IMR-90 (cell line): ENCODE results near the gene STAG2. TPM values are rescaled to one million over a fixed set of nuclear protein-coding genes. Genes with fewer than 3 reads are reported as not detected.

Experiments used
- ATAC-seq: fragments of 200-7000 bp; cut with Tn5 transposase; 2 replicates; pipeline ENCODE4 v1.9.1; 2020; ENCODE audit warnings: low read depth, mild to moderate bottlenecking, moderate library complexity
- BruUV-seq: library from RNA; stranded (reverse); fragments of 400-500 nt; replicated peaks from 2 replicates; lab custom pipeline; 2021; lab: Mats Ljungman, UMichigan
- CTCF ChIA-PET: fragments of 300-600 bp; formaldehyde crosslinking; extraction: SDS; loops from one replicate; lab custom pipeline; 2021; ENCODE audit warnings: antibody characterized with exemption; lab: Yijun Ruan, JAX
- POLR2A ChIA-PET: fragments of 300-600 bp; sonication (Branson Sonifier 250); formaldehyde crosslinking; loops from one replicate; lab custom pipeline; 2022; ENCODE audit warnings: antibody characterized with exemption; ENCODE audit not compliant: unreplicated experiment; lab: Charles Lee
- DNase-seq: peaks from one replicate; pipeline ENCODE4 v3.0.0; 2013
- H2AFZ ChIP-seq: replicated peaks from 2 replicates; pipeline ENCODE3; 2013; ENCODE audit warnings: low read length, mild to moderate bottlenecking; ENCODE audit not compliant: poor library complexity
- H2AK5ac ChIP-seq: 2 replicates; pipeline ENCODE4 v1.6.1; 2013; ENCODE audit warnings: low read depth, low read length, inconsistent platforms
- H2AK9ac ChIP-seq: replicated peaks from 2 replicates; pipeline ENCODE3; 2013; ENCODE audit warnings: mild to moderate bottlenecking, low read depth, low read length, moderate library complexity; ENCODE audit not compliant: poor library complexity
- H2BK120ac ChIP-seq: 2 replicates; pipeline ENCODE4 v1.6.1; 2013; ENCODE audit warnings: low read depth, low read length, inconsistent platforms
- H2BK15ac ChIP-seq: 3 replicates; pipeline ENCODE4 v1.6.1; 2013; ENCODE audit warnings: low read depth, low read length, inconsistent platforms
- H2BK20ac ChIP-seq: 2 replicates; pipeline ENCODE4 v1.6.1; 2013; ENCODE audit warnings: low read depth, mild to moderate bottlenecking, inconsistent platforms, low read length, moderate library complexity
- H2BK5ac ChIP-seq: 2 replicates; pipeline ENCODE4 v1.6.1; 2013; ENCODE audit warnings: mild to moderate bottlenecking, low read depth, low read length, inconsistent platforms; ENCODE audit not compliant: poor library complexity, severe bottlenecking
- H3K14ac ChIP-seq: replicated peaks from 2 replicates; pipeline ENCODE4 v1.6.1; 2013; ENCODE audit warnings: low read depth, low read length, inconsistent platforms
- H3K18ac ChIP-seq: 2 replicates; pipeline ENCODE4 v1.6.1; 2013; ENCODE audit warnings: low read depth, low read length, control low read depth
- H3K23ac ChIP-seq: 2 replicates; pipeline ENCODE4 v1.6.1; 2013; ENCODE audit warnings: low read depth, low read length, inconsistent platforms
- H3K27ac ChIP-seq: 2 replicates; pipeline ENCODE4 v1.5.1; 2013; ENCODE audit warnings: mild to moderate bottlenecking, control low read depth, low read length; ENCODE audit not compliant: insufficient read depth
- H3K27me3 ChIP-seq: 2 replicates; pipeline ENCODE4 v1.6.1; 2013; ENCODE audit warnings: low read length; ENCODE audit not compliant: control insufficient read depth, insufficient read depth
- H3K36me3 ChIP-seq: 2 replicates; pipeline ENCODE4 v1.6.1; 2013; ENCODE audit warnings: low read length, mixed read lengths; ENCODE audit not compliant: control insufficient read depth, insufficient read depth
- H3K4ac ChIP-seq: 2 replicates; pipeline ENCODE4 v1.6.1; 2013; ENCODE audit warnings: low read depth, low read length, inconsistent platforms
- H3K4me1 ChIP-seq: 2 replicates; pipeline ENCODE4 v1.6.1; 2013; ENCODE audit warnings: low read length, mixed read lengths; ENCODE audit not compliant: control insufficient read depth, insufficient read depth
- H3K4me2 ChIP-seq: 2 replicates; pipeline ENCODE4 v1.6.1; 2013; ENCODE audit warnings: low read depth, mild to moderate bottlenecking, control low read depth, low read length, moderate library complexity
- H3K4me3 ChIP-seq: 2 replicates; pipeline ENCODE4 v1.5.1; 2013; ENCODE audit warnings: low read depth, mild to moderate bottlenecking, control low read depth, low read length, moderate library complexity; ENCODE audit not compliant: insufficient read depth
- H3K56ac ChIP-seq: 2 replicates; pipeline ENCODE4 v1.6.1; 2013; ENCODE audit warnings: low read length, inconsistent platforms; ENCODE audit not compliant: insufficient read depth; ENCODE audit errors: extremely low read depth
- H3K79me1 ChIP-seq, 2 experiments: 2 replicates each; pipeline ENCODE4 v1.6.1; 2013; ENCODE audit warnings: low read length in 2 of 2, inconsistent platforms in 1 of 2, low read depth in 1 of 2
- H3K9ac ChIP-seq: 2 replicates; pipeline ENCODE4 v1.6.1; 2013; ENCODE audit warnings: low read depth, low read length, control low read depth
- H3K9me1 ChIP-seq: 2 replicates; pipeline ENCODE4 v1.6.1; 2013; ENCODE audit warnings: low read length, inconsistent platforms; ENCODE audit not compliant: insufficient read depth
- H3K9me3 ChIP-seq: 2 replicates; pipeline ENCODE4 v1.6.1; 2013; ENCODE audit warnings: low read length; ENCODE audit not compliant: control insufficient read depth, insufficient read depth
- H4K20me1 ChIP-seq: 2 replicates; pipeline ENCODE4 v1.6.1; 2013; ENCODE audit warnings: low read length, inconsistent platforms; ENCODE audit not compliant: insufficient read depth
- H4K5ac ChIP-seq: 2 replicates; pipeline ENCODE4 v1.6.1; 2013; ENCODE audit warnings: mild to moderate bottlenecking, low read depth, low read length, control low read depth
- H4K8ac ChIP-seq, 2 experiments: 2 replicates each; pipeline ENCODE4 v1.6.1; 2013; ENCODE audit warnings: low read depth in 2 of 2, low read length in 2 of 2, control low read depth in 1 of 2, inconsistent platforms in 1 of 2
- H4K91ac ChIP-seq: 2 replicates; pipeline ENCODE4 v1.6.1; 2013; ENCODE audit warnings: low read depth, low read length, inconsistent platforms; ENCODE audit not compliant: insufficient read depth
- BHLHE40 ChIP-seq: fragments of 150-350 bp; IDR thresholded peaks from 2 replicates; pipeline ENCODE4 v1.6.1; 2016; ENCODE audit warnings: mild to moderate bottlenecking, low read depth, low read length
- CHD1 ChIP-seq: IDR thresholded peaks from 2 replicates; pipeline ENCODE4 v1.6.1; 2012; ENCODE audit warnings: low read depth, low read length, improper control_type of control experiment
- MAFK ChIP-seq: IDR thresholded peaks from 2 replicates; pipeline ENCODE4 v1.6.1; 2012; ENCODE audit warnings: low read depth, low read length, improper control_type of control experiment
- MAZ ChIP-seq: IDR thresholded peaks from 2 replicates; pipeline ENCODE4 v1.6.1; 2012; ENCODE audit warnings: low read depth, mild to moderate bottlenecking, low read length, improper control_type of control experiment, moderate library complexity, borderline replicate concordance
- RAD21 ChIP-seq: IDR thresholded peaks from 2 replicates; pipeline ENCODE4 v1.6.1; 2012; ENCODE audit warnings: low read length, improper control_type of control experiment
- USF2 ChIP-seq: fragments of 150-350 bp; IDR thresholded peaks from 2 replicates; pipeline ENCODE4 v1.6.1; 2017; ENCODE audit warnings: mild to moderate bottlenecking, antibody characterized with exemption, low read length, low read depth
- WGBS, 2 experiments: methylation state at CpG; one replicate each; pipeline versions ENCODE4 v1.1.5 to v1.1.7; 2013; ENCODE audit warnings: missing lambda C conversion rate in 2 of 2; ENCODE audit not compliant: insufficient read length in 1 of 2; ENCODE audit errors: extremely low coverage in 2 of 2; 5-methylcytosine and 5-hydroxymethylcytosine counted together
- dilution Hi-C: fragments of 300-500 bp; cut with HindIII; formaldehyde crosslinking; loops from one replicate; pipeline ENCODE4 v1.14.3; 2018; ENCODE audit warnings: low sequenced_read_pairs; ENCODE audit not compliant: unreplicated experiment
- in situ Hi-C: fragments of 300-500 bp; cut with MboI; formaldehyde crosslinking; loops from 3 replicates; pipeline ENCODE4 v1.14.3; 2019; ENCODE audit warnings: low sequenced_read_pairs, inconsistent platforms, mixed read lengths
- intact Hi-C: fragments of 100-400 bp; cut with micrococcal nuclease; formaldehyde crosslinking; loops from 2 replicates; pipeline ENCODE4 v1.10.0; 2022
- polyA plus RNA-seq, 3 experiments: library from polyadenylated mRNA; depleted of rRNA; stranded (reverse); fragments of >200 nt; gene quantifications; 2 replicates each; pipeline ENCODE4 v1.2.3, GENCODE V29; 2012; ENCODE audit warnings: low replicate concordance in 1 of 3
- total RNA-seq: library from RNA; depleted of rRNA; stranded (reverse); fragments of >200 nt; gene quantifications from 2 replicates; pipeline ENCODE4 v1.2.3, GENCODE V29; 2012

STAG2 gene
- total and polyA plus RNA-seq, 2 of the 4 experiments (the other 2 are of a cell fraction) = 19.6 to 71.2 TPM

DNA sequence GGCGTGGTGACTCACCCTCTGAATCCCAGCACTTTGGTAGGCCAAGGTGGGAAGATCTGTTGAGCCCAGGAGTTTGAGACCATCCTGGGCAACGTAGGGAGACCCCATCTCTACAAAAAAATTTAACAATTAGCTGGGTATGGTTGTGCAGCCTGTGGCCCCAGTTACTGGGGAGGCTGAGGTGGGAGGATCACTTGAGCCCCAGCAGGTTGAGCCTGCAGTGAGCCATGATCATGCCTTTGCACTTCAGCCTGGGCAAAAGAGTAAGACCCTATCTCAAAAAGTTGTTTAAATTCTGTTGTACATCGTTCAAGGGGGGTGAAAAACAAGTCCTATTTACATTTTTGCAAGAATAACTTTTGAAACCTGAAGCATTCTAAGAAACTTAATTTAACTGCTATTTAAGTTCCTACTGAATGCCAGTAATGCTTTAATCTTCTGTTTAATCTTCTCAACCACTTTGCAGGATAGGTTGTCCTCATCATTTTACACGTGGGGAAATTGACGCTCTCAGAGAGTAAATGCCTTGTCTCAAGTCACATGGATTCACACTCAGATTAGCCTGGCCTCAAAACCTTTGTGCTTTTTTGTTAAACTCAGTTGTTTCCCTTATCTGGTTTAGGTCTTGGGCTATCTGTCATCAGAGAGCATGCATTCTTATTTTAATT is 7.0 kb downstream of the STAG2 start:
- Histone ChIP-seq H3K36me3 (no peaks in the 10 kb centered on the region), H3K27ac (no peak overlapping the region), H3K9me3 (no peaks in the 10 kb centered on the region), H2BK20ac (no peak overlapping the region), H3K4ac (no peak overlapping the region), H3K56ac (no peak overlapping the region), H2AK5ac (no peak overlapping the region), H3K79me1 (no peaks in the 10 kb centered on the region), H3K27me3 (no peaks in the 10 kb centered on the region), H4K5ac (no peak overlapping the region), H3K4me1 (no peaks in the 10 kb centered on the region), H2BK5ac (no peak overlapping the region), H2AK9ac (no peak overlapping the region), H4K91ac (no peak overlapping the region), H2AFZ (no peak overlapping the region), H3K23ac (no peak overlapping the region), H3K14ac (no peak overlapping the region), H2BK15ac (no peak overlapping the region), H4K8ac (no peak overlapping the region), H3K18ac (no peak overlapping the region), H3K9me1 (no peaks in the 10 kb centered on the region), H3K9ac (no peak overlapping the region), H3K4me3 (no peak overlapping the region), H3K4me2 (no peak overlapping the region), H4K20me1 (peaks cover 25% of the 10 kb centered on the region), H2BK120ac (no peak overlapping the region)
- dilution Hi-C loops = no loop called here
- ChIA-PET CTCF (no interaction called here), POLR2A (no interaction called here)
- ATAC-seq = no peak
- intact Hi-C loops = loop anchor here (10.0 kb wide), 1 partner anchor 96 kb away; no protein-coding TSS in a partner anchor
- no peak for DNase-seq
- WGBS, 2 experiments = 60% methylated on average over 2 of the region's 5 CpGs; no CpG with 5 or more reads in 1 of the 2 experiments
- TF ChIP-seq CHD1 = no peak
- no peak for TF ChIP-seq BHLHE40
- no peak for TF ChIP-seq MAZ
- no peak for TF ChIP-seq USF2
- no peak for TF ChIP-seq MAFK
- no peak for TF ChIP-seq RAD21
- in situ Hi-C loops = no loop called here
- BruUV-seq = no TSS peak
